Calu3 (cell line): ENCODE measurements around the gene FAM193B. TPM values are rescaled to one million over a fixed set of nuclear protein-coding genes. Genes with fewer than 3 reads are reported as not detected.

Experiments
- BruUV-seq: library from RNA; stranded (reverse); fragments of 400-500 nt; replicated peaks from 2 replicates; lab custom pipeline; 2021; lab: Mats Ljungman, UMichigan
- CTCF ChIA-PET: fragments of 300-600 bp; sonication (Branson Sonifier 250); formaldehyde crosslinking; loops from one replicate; lab custom pipeline; 2022; ENCODE audit warnings: antibody characterized with exemption; lab: Charles Lee
- DNase-seq: peaks from one replicate; pipeline ENCODE4 v3.0.0; 2022
- H3K27ac Mint-ChIP-seq: one replicate; pipeline ENCODE4 v1.8.0; 2022; ENCODE audit warnings: mixed read lengths; ENCODE audit not compliant: unreplicated experiment
- H3K27me3 Mint-ChIP-seq: one replicate; pipeline ENCODE4 v1.8.0; 2022; ENCODE audit warnings: mixed read lengths; ENCODE audit not compliant: unreplicated experiment
- H3K36me3 Mint-ChIP-seq: one replicate; pipeline ENCODE4 v1.8.0; 2022; ENCODE audit warnings: mild to moderate bottlenecking, moderate library complexity, mixed read lengths; ENCODE audit not compliant: insufficient read depth, unreplicated experiment
- H3K4me1 Mint-ChIP-seq: one replicate; pipeline ENCODE4 v1.8.0; 2022; ENCODE audit warnings: mild to moderate bottlenecking, low read depth, mixed read lengths; ENCODE audit not compliant: unreplicated experiment
- H3K4me3 Mint-ChIP-seq: one replicate; pipeline ENCODE4 v1.8.0; 2022; ENCODE audit warnings: mild to moderate bottlenecking, low read depth, moderate library complexity, mixed read lengths; ENCODE audit not compliant: unreplicated experiment
- H3K9me3 Mint-ChIP-seq: one replicate; pipeline ENCODE4 v1.8.0; 2022; ENCODE audit warnings: low read depth, mixed read lengths; ENCODE audit not compliant: unreplicated experiment
- intact Hi-C: fragments of 100-400 bp; cut with micrococcal nuclease; formaldehyde crosslinking; loops from one replicate; pipeline ENCODE4 v1.10.0; 2022; ENCODE audit not compliant: unreplicated experiment
- total RNA-seq: library from RNA; stranded (reverse); gene quantifications from 2 replicates; pipeline ENCODE4 v1.2.3, GENCODE V29; 2022
- TF ChIP-seq, protein P1 (sequence below): fragments of 200-600 bp; IDR thresholded peaks from one replicate; pipeline ENCODE4 v1.8.0; 2022; ENCODE audit warnings: antibody characterized with exemption; ENCODE audit not compliant: unreplicated experiment

FAM193B gene
- total RNA-seq, 1 experiment from 2014 or later = 97.0 TPM

DNA sequence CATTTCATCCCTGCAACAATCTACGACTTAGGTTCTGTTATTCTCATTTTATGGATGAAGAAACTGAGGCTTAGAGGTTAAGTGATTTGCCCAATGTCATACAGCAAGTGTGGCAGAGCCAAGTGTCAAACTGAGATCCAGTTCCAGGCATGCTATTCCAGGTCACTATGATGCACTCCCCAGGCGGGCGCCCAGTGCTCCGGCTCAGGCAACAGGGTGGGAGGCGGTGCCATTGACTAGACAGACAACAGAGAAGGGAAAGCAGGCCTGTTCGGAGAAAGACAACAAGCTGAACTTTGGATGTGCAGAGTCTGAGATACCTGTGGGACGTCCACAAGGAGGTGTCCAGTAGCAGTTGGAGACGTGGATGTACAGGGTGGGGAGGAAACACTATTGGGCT, 26.8 kb downstream of the FAM193B start:
- no peaks in the 10 kb centered on the region for H3K9me3 Mint-ChIP-seq
- CTCF ChIA-PET = no interaction called here
- no peaks in the 10 kb centered on the region for H3K4me1 Mint-ChIP-seq
- no peak overlapping the region for H3K4me3 Mint-ChIP-seq
- TF ChIP-seq, protein P1, sequence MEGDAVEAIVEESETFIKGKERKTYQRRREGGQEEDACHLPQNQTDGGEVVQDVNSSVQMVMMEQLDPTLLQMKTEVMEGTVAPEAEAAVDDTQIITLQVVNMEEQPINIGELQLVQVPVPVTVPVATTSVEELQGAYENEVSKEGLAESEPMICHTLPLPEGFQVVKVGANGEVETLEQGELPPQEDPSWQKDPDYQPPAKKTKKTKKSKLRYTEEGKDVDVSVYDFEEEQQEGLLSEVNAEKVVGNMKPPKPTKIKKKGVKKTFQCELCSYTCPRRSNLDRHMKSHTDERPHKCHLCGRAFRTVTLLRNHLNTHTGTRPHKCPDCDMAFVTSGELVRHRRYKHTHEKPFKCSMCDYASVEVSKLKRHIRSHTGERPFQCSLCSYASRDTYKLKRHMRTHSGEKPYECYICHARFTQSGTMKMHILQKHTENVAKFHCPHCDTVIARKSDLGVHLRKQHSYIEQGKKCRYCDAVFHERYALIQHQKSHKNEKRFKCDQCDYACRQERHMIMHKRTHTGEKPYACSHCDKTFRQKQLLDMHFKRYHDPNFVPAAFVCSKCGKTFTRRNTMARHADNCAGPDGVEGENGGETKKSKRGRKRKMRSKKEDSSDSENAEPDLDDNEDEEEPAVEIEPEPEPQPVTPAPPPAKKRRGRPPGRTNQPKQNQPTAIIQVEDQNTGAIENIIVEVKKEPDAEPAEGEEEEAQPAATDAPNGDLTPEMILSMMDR = no peak
- H3K27ac Mint-ChIP-seq = no peak overlapping the region
- BruUV-seq = no TSS peak
- DNase-seq = no peak
- H3K36me3 Mint-ChIP-seq = peaks cover 23% of the 10 kb centered on the region
- H3K27me3 Mint-ChIP-seq = no peaks in the 10 kb centered on the region
- intact Hi-C loops = no loop called here

DNA sequence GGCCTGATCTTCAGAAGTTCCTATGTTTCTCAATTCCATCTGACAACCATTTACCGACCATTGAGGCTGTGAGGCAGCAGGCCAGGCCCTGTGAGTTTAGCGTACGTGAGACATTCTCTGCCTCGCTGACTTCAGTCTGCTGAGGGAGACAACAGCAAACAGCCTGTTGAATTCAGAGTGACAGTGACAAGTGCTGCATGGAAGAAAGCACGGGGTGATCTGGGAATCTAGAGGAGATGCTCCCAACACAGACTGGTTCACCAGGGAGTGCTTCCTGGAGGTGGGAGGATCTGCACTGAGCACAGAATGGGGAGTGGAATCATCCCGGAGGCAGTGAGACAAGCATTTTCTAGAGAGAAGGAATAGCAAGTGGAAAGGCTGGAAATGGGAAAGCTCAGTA, 27.6 kb downstream of the FAM193B start:
- H3K27ac Mint-ChIP-seq = no peak overlapping the region
- DNase-seq = no peak
- TF ChIP-seq, protein P1 = no peak
- H3K27me3 Mint-ChIP-seq = no peaks in the 10 kb centered on the region
- CTCF ChIA-PET = no interaction called here
- BruUV-seq = no TSS peak
- H3K36me3 Mint-ChIP-seq = peaks cover 20% of the 10 kb centered on the region
- intact Hi-C loops = no loop called here
- no peak overlapping the region for H3K4me3 Mint-ChIP-seq
- H3K9me3 Mint-ChIP-seq = no peaks in the 10 kb centered on the region
- H3K4me1 Mint-ChIP-seq = no peaks in the 10 kb centered on the region

DNA sequence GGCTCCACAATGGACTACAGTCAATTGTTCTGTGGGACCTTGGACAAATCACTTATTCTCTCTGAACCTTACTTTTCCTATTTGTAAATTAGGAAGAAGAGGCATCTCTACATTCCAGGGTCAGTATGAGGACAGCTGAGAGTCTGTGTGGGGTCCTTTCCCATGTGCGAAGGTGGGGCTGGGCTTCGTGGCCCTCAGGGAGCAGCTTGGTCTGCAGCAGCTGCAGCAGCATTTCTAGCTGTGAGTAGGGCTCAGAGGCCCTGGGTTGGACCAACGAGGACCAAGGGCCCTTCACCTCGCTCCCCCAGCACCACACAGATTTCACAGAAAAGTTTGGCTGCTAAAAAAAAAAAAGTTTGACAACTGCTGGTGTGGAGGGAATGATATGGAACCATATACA, 28.2 kb downstream of the FAM193B start:
- TF ChIP-seq, protein P1 = no peak
- Mint-ChIP-seq H3K4me1 (no peaks in the 10 kb centered on the region), H3K4me3 (no peak overlapping the region), H3K9me3 (no peaks in the 10 kb centered on the region), H3K27me3 (no peaks in the 10 kb centered on the region), H3K27ac (no peak overlapping the region), H3K36me3 (peaks cover 24% of the 10 kb centered on the region)
- intact Hi-C loops = no loop called here
- CTCF ChIA-PET = no interaction called here
- DNase-seq = no peak
- no TSS peak for BruUV-seq

DNA sequence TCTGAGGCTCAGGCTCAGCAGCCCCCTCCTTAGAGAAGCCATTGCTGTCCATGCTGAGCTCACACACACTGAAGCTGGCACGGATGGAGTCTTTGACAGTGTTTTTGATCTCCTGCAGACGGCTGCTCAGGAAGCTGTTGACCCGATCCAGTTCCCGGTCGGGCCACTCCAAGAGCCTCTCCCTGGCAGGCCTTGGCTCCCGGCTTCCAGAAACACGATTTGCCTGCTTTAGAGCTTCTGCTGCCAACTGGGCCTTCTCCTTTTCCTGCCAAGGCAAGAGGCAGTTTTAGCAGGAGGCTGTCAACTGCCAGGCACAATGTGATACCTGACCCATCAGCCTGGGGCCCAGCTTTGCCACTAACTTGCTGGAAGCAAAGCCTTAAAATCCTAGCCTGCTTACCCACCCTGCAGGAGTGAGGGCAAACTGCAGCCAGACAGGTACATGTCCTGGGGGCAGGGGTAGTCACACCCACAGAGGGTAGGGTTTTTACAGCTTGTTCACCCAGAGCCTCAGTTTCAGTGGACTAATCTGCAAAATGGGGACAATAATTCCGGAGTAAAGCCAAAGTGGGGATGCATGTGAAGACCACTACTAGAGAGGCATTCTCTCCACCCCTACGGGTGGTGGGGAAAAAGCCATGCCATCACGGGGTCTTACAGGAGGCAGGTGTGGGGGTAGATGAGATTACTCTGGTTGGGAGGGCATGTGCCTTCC, 29.3 kb downstream of the FAM193B start:
- DNase-seq = no peak
- Mint-ChIP-seq H3K36me3 (peaks cover 32% of the 10 kb centered on the region), H3K27ac (no peak overlapping the region), H3K27me3 (no peaks in the 10 kb centered on the region), H3K4me3 (no peak overlapping the region), H3K9me3 (no peaks in the 10 kb centered on the region), H3K4me1 (no peaks in the 10 kb centered on the region)
- intact Hi-C loops = no loop called here
- no TSS peak for BruUV-seq
- TF ChIP-seq, protein P1 = no peak
- CTCF ChIA-PET = no interaction called here
